HCT116 (cell line): ENCODE results near the gene SLC46A1. TPM values are rescaled to one million over a fixed set of nuclear protein-coding genes. Genes with fewer than 3 reads are reported as not detected.

Experiments
- ATAC-seq: fragments of 200-7000 bp; cut with Tn5 transposase; 2 replicates; pipeline ENCODE4 v1.9.1; 2020; ENCODE audit warnings: mild to moderate bottlenecking, moderate library complexity
- BruUV-seq: library from RNA; stranded (reverse); fragments of 400-500 nt; replicated peaks from 2 replicates; lab custom pipeline; 2021; lab: Mats Ljungman, UMichigan
- CTCF ChIA-PET: fragments of 300-600 bp; sonication (Branson Sonifier 250); formaldehyde crosslinking; loops from one replicate; lab custom pipeline; 2021; ENCODE audit warnings: antibody characterized with exemption; lab: Charles Lee
- POLR2A ChIA-PET: fragments of 300-600, 350-600 bp; sonication (Branson Sonifier 250); formaldehyde crosslinking; loops from one replicate; lab custom pipeline; 2021; ENCODE audit warnings: antibody characterized with exemption; lab: Charles Lee
- RAD21 ChIA-PET, 2 experiments: fragments of 300-600 bp; sonication (Branson Sonifier 250); formaldehyde crosslinking; loops; one replicate each; lab custom pipeline; 2023; ENCODE audit warnings: low total read pairs in 2 of 2; ENCODE audit not compliant: uncharacterized antibody in 2 of 2, unreplicated experiment in 2 of 2, low non-redundant PET in 1 of 2; lab: Charles Lee
- DNase-seq: peaks from one replicate; pipeline ENCODE4 v3.0.0-alpha.2; 2010; ENCODE audit warnings: low read depth, low spot score
- H2AFZ ChIP-seq: fragments of 200-600 bp; shearing (Covaris generic), sonication (generic); 2 replicates; pipeline ENCODE4 v1.6.1; 2017; ENCODE audit warnings: low read depth, mixed run types, mixed read lengths, antibody characterized with exemption, low read length; ENCODE audit not compliant: poor library complexity, severe bottlenecking
- H3K27ac ChIP-seq: 2 replicates; pipeline ENCODE4 v1.5.1; 2012; ENCODE audit warnings: low read depth, low read length
- H3K27me3 ChIP-seq: fragments of 200-600 bp; sonication (generic); 2 replicates; pipeline ENCODE4 v1.6.1; 2016; ENCODE audit warnings: mixed run types, low read length, mixed read lengths; ENCODE audit not compliant: insufficient read depth
- H3K36me3 ChIP-seq, 2 experiments: fragments of 200-500 bp in 1 of 2; fragments of 200-600 bp in 1 of 2; sonication (Bioruptor generic) in 1 of 2; sonication (generic) in 1 of 2; 2 replicates each; pipeline versions ENCODE4 v1.5.1 to v1.6.1; 2014 to 2016; ENCODE audit warnings: low read length in 2 of 2, inconsistent platforms in 1 of 2, mixed read lengths in 1 of 2, mixed run types in 1 of 2; ENCODE audit not compliant: insufficient read depth in 2 of 2, control insufficient read depth in 1 of 2
- H3K4me1 ChIP-seq, 2 experiments: fragments of 200-600 bp in 1 of 2; sonication (generic) in 1 of 2; 2 replicates each; pipeline versions ENCODE4 v1.5.1 to v1.6.1; 2012 to 2017; ENCODE audit warnings: low read length in 2 of 2, inconsistent platforms in 1 of 2, mild to moderate bottlenecking in 1 of 2, mixed read lengths in 1 of 2, mixed run types in 1 of 2, moderate library complexity in 1 of 2; ENCODE audit not compliant: insufficient read depth in 2 of 2, control insufficient read depth in 1 of 2
- H3K4me2 ChIP-seq: fragments of 200-600 bp; sonication (generic); 2 replicates; pipeline ENCODE4 v1.6.1; 2017; ENCODE audit warnings: mixed run types, low read length, mixed read lengths
- H3K4me3 ChIP-seq, 2 experiments: fragments of 200-600 bp in 1 of 2; sonication (generic) in 1 of 2; replicated peaks in 1 of 2; 2 replicates each; pipeline ENCODE4 v1.5.1; 2011 to 2016; ENCODE audit warnings: low read length in 2 of 2, control low read depth in 1 of 2, low read depth in 1 of 2, mild to moderate bottlenecking in 1 of 2, mixed read lengths in 1 of 2, mixed run types in 1 of 2
- H3K79me2 ChIP-seq: fragments of 200-600 bp; sonication (generic); 2 replicates; pipeline ENCODE4 v1.6.1; 2017; ENCODE audit warnings: mild to moderate bottlenecking, mixed run types, low read length, moderate library complexity, mixed read lengths; ENCODE audit not compliant: insufficient read depth
- H3K9ac ChIP-seq: fragments of 200-600 bp; sonication (generic); 2 replicates; pipeline ENCODE4 v1.6.1; 2016; ENCODE audit warnings: low read length, mixed read lengths
- H3K9me2 ChIP-seq: fragments of 200-600 bp; sonication (generic), shearing (Covaris generic); 2 replicates; pipeline ENCODE4 v1.6.1; 2017; ENCODE audit warnings: mixed run types, mild to moderate bottlenecking, moderate library complexity; ENCODE audit not compliant: insufficient read depth
- H3K9me3 ChIP-seq, 2 experiments: fragments of 200-500 bp in 1 of 2; fragments of 200-600 bp in 1 of 2; sonication (Bioruptor generic) in 1 of 2; sonication (generic) in 1 of 2; 2 replicates each; pipeline ENCODE4 v1.6.1; 2014 to 2017; ENCODE audit warnings: low read length in 2 of 2, mixed read lengths in 2 of 2, inconsistent platforms in 1 of 2, low read depth in 1 of 2, mild to moderate bottlenecking in 1 of 2, mixed run types in 1 of 2, moderate library complexity in 1 of 2; ENCODE audit not compliant: control insufficient read depth in 1 of 2, insufficient read depth in 1 of 2
- H4K20me1 ChIP-seq: fragments of 200-600 bp; sonication (generic), shearing (Covaris generic); 2 replicates; pipeline ENCODE4 v1.6.1; 2017; ENCODE audit warnings: mixed run types, mild to moderate bottlenecking, moderate library complexity; ENCODE audit not compliant: insufficient read depth
- ATF3 ChIP-seq: IDR thresholded peaks from 2 replicates; pipeline ENCODE4 v1.6.1; 2012
- CEBPB ChIP-seq: IDR thresholded peaks from 2 replicates; pipeline ENCODE4 v1.6.1; 2012; ENCODE audit warnings: low read depth
- CTCF ChIP-seq, 3 experiments: fragments of 200-600 bp in 1 of 3; sonication (generic) in 1 of 3; IDR thresholded peaks in 2 of 3; conservative IDR thresholded peaks in 1 of 3; 2 replicates each; pipeline ENCODE4 v1.5.1; 2012 to 2017; ENCODE audit warnings: low read depth in 2 of 3, low read length in 2 of 3, antibody characterized with exemption in 1 of 3, borderline replicate concordance in 1 of 3, control low read depth in 1 of 3, mild to moderate bottlenecking in 1 of 3, mixed read lengths in 1 of 3, mixed run types in 1 of 3, moderate library complexity in 1 of 3; ENCODE audit not compliant: insufficient read depth in 1 of 3
- EGR1 ChIP-seq: IDR thresholded peaks from 2 replicates; pipeline ENCODE4 v1.6.1; 2012; ENCODE audit warnings: low read depth
- ELF1 ChIP-seq: IDR thresholded peaks from 2 replicates; pipeline ENCODE4 v1.6.1; 2012; ENCODE audit warnings: low read depth, borderline replicate concordance
- FOSL1 ChIP-seq: IDR thresholded peaks from 2 replicates; pipeline ENCODE4 v1.6.1; 2012; ENCODE audit warnings: low read depth
- MAX ChIP-seq: IDR thresholded peaks from 2 replicates; pipeline ENCODE4 v1.6.1; 2012
- POLR2A ChIP-seq: IDR thresholded peaks from 2 replicates; pipeline ENCODE4 v1.7.0; 2011; ENCODE audit warnings: borderline replicate concordance; ENCODE audit not compliant: insufficient read depth, insufficient read length; ENCODE audit errors: extremely low read depth
- RAD21 ChIP-seq: IDR thresholded peaks from 2 replicates; pipeline ENCODE4 v1.6.1; 2012; ENCODE audit warnings: low read depth, mild to moderate bottlenecking
- SP1 ChIP-seq: IDR thresholded peaks from 2 replicates; pipeline ENCODE4 v1.6.1; 2012; ENCODE audit warnings: low read depth
- ZBTB33 ChIP-seq: IDR thresholded peaks from 2 replicates; pipeline ENCODE4 v1.6.1; 2011; ENCODE audit warnings: mild to moderate bottlenecking, low read length, moderate library complexity; ENCODE audit not compliant: insufficient replicate concordance; ENCODE audit errors: extremely low read depth
- ZFX ChIP-seq: fragments of 450-650 bp; IDR thresholded peaks from 2 replicates; pipeline ENCODE4 v1.6.1; 2017
- intact Hi-C: fragments of 100-400 bp; cut with micrococcal nuclease; formaldehyde crosslinking; loops from 2 replicates; pipeline ENCODE4 v1.10.0; 2022
- total RNA-seq: library from RNA; stranded (reverse); gene quantifications from one replicate; pipeline ENCODE4 v1.2.1, GENCODE V29; 2021; ENCODE audit not compliant: unreplicated experiment

SLC46A1 gene
- total RNA-seq, 1 experiment from 2014 or later: 17.8 TPM

- H3K9ac ChIP-seq: no peak overlapping the region
- no peak overlapping the region for H3K27ac ChIP-seq
- peaks cover 7 to 12% of the 10 kb centered on the region in 2 experiments; a peak in 3 of 4 replicates for H3K36me3 ChIP-seq
- H3K9me3 ChIP-seq: no peaks in the 10 kb centered on the region
- H3K4me1 ChIP-seq: peaks cover 4 to 6% of the 10 kb centered on the region in 2 experiments; a peak in 3 of 4 replicates
- ATAC-seq (no peak), DNase-seq (no peak)
- H3K4me2 ChIP-seq: no peak overlapping the region
- ChIA-PET POLR2A (no interaction called here), CTCF (no interaction called here), RAD21 (no interaction called here)
- no peaks in the 10 kb centered on the region for H3K79me2 ChIP-seq
- no peaks in the 10 kb centered on the region for H3K9me2 ChIP-seq
- no TSS peak for BruUV-seq
- H3K27me3 ChIP-seq: no peaks in the 10 kb centered on the region
- H3K4me3 ChIP-seq: no peak overlapping the region
- TF ChIP-seq ZFX (no peak), RAD21 (no peak), ATF3 (no peak), FOSL1 (no peak)
- intact Hi-C loops: no loop called here
- no peak overlapping the region for H2AFZ ChIP-seq
- no peaks in the 10 kb centered on the region for H4K20me1 ChIP-seq
Measured at GRCh38 chr17:28365487-28365886, 40.5 kb downstream of the SLC46A1 start.

GRCh38 chr17:28364665-28365363, 41.2 kb downstream of the SLC46A1 start, which contains the start of gene SEBOX:
Gene SEBOX, minus strand, starts transcription at chr17:28365199. Its CDS starts 48 bp downstream, at chr17:28365151.
- Histone ChIP-seq H2AFZ (no peak within 1 kb of the TSS), H3K4me3 (no peak within 1 kb of the TSS), H3K79me2 (no peaks in the 10 kb centered on the region; the same call in 1 of the 2 replicates), H4K20me1 (no peaks in the 10 kb centered on the region), H3K27me3 (no peaks in the 10 kb centered on the region), H3K9ac (no peak within 1 kb of the TSS), H3K27ac (no peak within 1 kb of the TSS), H3K9me3 (no peaks in the 10 kb centered on the region), H3K36me3 (peaks cover 13 to 15% of the 10 kb centered on the region in 2 experiments; a peak in 3 of 4 replicates), H3K9me2 (no peaks in the 10 kb centered on the region), H3K4me2 (no peak within 1 kb of the TSS), H3K4me1 (no peaks in the 10 kb centered on the region)
- BruUV-seq: no TSS peak
- ChIA-PET CTCF (no interaction called here), RAD21 (no interaction called here), POLR2A (no interaction called here)
- no peak for ATAC-seq
- no peak for DNase-seq
- intact Hi-C loops: no loop called here
- TF ChIP-seq EGR1 (no peak), CTCF (IDR thresholded peaks at IDR 0.05 in 2 of 3, conservative IDR thresholded peaks at IDR 0.05 in 1 of 3; ENCODE audit: borderline replicate concordance in 1 of 3, insufficient read depth in 1 of 3, low read depth in 2 of 3, low read length in 2 of 3) (no peak), ZFX (no peak), ZBTB33 (no peak), RAD21 (no peak), CEBPB (no peak), ELF1 (no peak), MAX (no peak), SP1 (no peak), ATF3 (no peak), POLR2A (no peak)
